ENCODE results near the gene AXDND1.
"Not testable (repeated sequence)": the region's sequence is repeated elsewhere in the genome, so short reads cannot be mapped to it uniquely, and the experiment has no call there.

DNA sequence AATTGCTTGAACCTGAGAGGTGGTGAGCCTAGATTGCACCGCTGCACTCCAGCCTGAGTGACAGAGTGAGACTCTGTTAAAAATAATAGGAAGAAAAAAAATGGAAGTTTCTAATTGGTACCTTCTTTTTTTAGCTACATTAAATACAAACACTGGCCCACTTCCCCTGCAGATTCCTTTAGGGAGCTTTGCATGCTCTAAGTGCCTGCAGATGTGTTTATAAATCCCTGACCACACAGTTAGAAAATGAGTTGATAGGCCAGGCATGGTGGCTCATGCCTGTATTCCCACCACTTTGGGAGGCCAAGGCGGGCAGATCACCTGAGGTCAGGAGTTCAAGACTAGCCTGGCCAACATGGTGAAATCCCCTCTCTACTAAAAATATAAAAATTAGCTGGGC is 4.1 kb upstream of the AXDND1 start:
- TF ChIP-seq POLR2AphosphoS5 (IDR thresholded peaks at IDR 0.05; ENCODE audit: low read depth); GABPA (IDR thresholded peaks at IDR 0.05; ENCODE audit: low read depth); REST (IDR thresholded peaks at IDR 0.05; ENCODE audit: insufficient replicate concordance, low read depth): not testable (repeated sequence)
- TF ChIP-seq, protein P1, sequence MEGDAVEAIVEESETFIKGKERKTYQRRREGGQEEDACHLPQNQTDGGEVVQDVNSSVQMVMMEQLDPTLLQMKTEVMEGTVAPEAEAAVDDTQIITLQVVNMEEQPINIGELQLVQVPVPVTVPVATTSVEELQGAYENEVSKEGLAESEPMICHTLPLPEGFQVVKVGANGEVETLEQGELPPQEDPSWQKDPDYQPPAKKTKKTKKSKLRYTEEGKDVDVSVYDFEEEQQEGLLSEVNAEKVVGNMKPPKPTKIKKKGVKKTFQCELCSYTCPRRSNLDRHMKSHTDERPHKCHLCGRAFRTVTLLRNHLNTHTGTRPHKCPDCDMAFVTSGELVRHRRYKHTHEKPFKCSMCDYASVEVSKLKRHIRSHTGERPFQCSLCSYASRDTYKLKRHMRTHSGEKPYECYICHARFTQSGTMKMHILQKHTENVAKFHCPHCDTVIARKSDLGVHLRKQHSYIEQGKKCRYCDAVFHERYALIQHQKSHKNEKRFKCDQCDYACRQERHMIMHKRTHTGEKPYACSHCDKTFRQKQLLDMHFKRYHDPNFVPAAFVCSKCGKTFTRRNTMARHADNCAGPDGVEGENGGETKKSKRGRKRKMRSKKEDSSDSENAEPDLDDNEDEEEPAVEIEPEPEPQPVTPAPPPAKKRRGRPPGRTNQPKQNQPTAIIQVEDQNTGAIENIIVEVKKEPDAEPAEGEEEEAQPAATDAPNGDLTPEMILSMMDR (IDR thresholded peaks at IDR 0.05; ENCODE audit: insufficient read depth, low read length), result not testable (repeated sequence)

Measured in HL-60 (cell line).